Kidney epithelial cell (primary cell): ENCODE data around the gene DUSP28. TPM values are rescaled to one million over a fixed set of nuclear protein-coding genes. Genes with fewer than 3 reads are reported as not detected.
"Not testable (repeated sequence)": the region's sequence is repeated elsewhere in the genome, so short reads cannot be mapped to it uniquely, and the experiment has no call there.

Experiments
- DNase-seq: peaks from one replicate; pipeline ENCODE4 v3.0.0-alpha.2; 2010; ENCODE audit warnings: low read depth
- H3K27me3 ChIP-seq: 2 replicates; pipeline ENCODE4 v1.6.0; 2011; ENCODE audit warnings: low read length; ENCODE audit not compliant: control insufficient read depth, insufficient read depth
- H3K36me3 ChIP-seq: 2 replicates; pipeline ENCODE4 v1.5.1; 2011; ENCODE audit warnings: low read length; ENCODE audit not compliant: control insufficient read depth, insufficient read depth
- H3K4me3 ChIP-seq: 2 replicates; pipeline ENCODE4 v1.5.1; 2011; ENCODE audit warnings: low read depth, mild to moderate bottlenecking, control low read depth, low read length
- total RNA-seq: library from RNA; depleted of rRNA; stranded (reverse); fragments of >200 nt; gene quantifications from 2 replicates; pipeline ENCODE4 v1.2.3, GENCODE V29; 2015
- TF ChIP-seq, protein P1 (sequence below): IDR thresholded peaks from 2 replicates; pipeline ENCODE4 v1.5.1; 2011; ENCODE audit warnings: mild to moderate bottlenecking, moderate library complexity, low read length, control low read depth, inconsistent platforms; ENCODE audit not compliant: insufficient read depth, poor library complexity, severe bottlenecking

DUSP28 gene
- total RNA-seq, 1 donor from 2014 or later, result 7.6 TPM

DNA sequence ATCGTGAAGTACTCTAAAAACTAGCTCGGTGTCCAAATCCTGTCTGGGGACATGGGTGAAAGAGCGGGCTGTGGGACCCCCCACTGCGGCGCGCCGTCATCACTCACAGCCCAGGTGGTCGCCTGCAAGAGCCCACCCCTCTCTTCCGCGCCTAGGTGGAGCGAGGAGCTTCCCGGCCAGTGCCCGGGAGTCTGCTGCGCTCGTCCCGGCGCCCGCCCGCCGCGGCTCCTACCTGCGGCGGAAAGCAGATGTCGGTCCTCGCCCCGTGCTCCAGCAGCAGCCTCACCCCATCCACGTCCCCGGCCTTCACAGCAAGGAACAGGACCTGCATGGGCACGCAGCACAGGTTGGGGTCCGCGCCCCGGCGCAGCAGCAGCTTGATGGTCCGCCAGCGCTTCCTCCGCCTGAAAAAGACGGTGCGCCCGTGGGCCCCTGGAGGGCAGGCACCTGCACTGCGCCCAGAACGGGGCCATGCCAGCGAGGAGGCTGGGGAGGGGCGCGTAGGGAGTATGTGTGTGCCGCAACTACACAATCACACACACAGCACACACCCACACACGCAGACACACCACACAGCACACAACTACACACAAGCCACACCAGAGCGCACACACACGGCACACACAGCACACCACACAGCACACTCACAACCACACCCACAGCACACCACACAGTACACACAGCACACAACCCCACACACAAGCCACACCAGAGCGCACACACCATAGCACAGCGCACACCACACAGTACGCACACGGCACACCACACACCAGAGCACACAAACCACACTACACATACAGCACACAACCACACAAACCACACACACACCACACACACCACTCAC lies 39.8 kb upstream of the DUSP28 start:
- no peak for DNase-seq
- H3K27me3 ChIP-seq, result peaks cover 20% of the 10 kb centered on the region
- TF ChIP-seq, protein P1, sequence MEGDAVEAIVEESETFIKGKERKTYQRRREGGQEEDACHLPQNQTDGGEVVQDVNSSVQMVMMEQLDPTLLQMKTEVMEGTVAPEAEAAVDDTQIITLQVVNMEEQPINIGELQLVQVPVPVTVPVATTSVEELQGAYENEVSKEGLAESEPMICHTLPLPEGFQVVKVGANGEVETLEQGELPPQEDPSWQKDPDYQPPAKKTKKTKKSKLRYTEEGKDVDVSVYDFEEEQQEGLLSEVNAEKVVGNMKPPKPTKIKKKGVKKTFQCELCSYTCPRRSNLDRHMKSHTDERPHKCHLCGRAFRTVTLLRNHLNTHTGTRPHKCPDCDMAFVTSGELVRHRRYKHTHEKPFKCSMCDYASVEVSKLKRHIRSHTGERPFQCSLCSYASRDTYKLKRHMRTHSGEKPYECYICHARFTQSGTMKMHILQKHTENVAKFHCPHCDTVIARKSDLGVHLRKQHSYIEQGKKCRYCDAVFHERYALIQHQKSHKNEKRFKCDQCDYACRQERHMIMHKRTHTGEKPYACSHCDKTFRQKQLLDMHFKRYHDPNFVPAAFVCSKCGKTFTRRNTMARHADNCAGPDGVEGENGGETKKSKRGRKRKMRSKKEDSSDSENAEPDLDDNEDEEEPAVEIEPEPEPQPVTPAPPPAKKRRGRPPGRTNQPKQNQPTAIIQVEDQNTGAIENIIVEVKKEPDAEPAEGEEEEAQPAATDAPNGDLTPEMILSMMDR, result peak; percentile 17
- no peaks in the 10 kb centered on the region for H3K36me3 ChIP-seq
- peak overlapping the region; percentile 17 for H3K4me3 ChIP-seq

DNA sequence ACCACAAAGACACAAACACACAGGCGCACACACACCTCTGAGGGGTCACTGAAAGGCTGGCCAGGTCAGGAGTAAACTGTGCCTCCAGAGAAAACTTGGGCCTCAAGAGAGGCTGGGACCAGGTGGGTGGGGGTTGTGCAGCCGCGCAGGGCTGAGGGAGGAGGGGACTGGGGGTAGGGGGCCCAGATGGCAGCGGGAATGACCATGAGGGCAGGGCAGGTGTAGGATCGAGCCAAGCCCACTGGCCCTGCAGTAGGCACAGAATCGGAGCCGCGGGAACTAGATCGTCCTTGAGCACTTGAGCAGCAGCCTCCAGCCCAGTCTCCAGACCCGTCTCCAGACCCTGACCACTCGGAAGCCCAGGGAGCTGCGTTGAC lies 39.2 kb upstream of the DUSP28 start:
- no peak for DNase-seq
- Histone ChIP-seq H3K36me3 (peaks cover 2% of the 10 kb centered on the region), H3K27me3 (peaks cover 20% of the 10 kb centered on the region), H3K4me3 (no peak overlapping the region)
- TF ChIP-seq, protein P1, result no peak

DNA sequence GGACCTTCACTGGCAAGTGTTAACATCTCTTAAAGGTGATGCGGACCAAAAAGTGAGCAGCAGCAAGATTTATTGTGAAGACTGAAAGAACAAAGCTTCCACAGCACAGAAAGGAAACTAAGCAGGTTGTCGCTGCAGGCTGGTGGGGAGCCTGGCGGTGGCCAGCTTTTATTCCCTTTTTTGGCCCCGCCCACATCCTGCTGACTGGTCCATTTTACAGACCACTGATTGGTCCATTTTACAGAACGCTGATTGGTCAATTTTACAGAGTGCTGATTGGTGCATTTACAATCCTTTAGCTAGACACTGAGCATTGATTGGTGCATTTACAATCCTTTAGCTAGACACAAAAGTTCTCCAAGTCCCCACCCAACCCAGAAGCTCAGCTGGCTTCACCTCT lies 38.3 kb upstream of the DUSP28 start:
- not testable (repeated sequence) for DNase-seq, H3K36me3 ChIP-seq, H3K4me3 ChIP-seq
- peaks cover 20% of the 10 kb centered on the region for H3K27me3 ChIP-seq

DNA sequence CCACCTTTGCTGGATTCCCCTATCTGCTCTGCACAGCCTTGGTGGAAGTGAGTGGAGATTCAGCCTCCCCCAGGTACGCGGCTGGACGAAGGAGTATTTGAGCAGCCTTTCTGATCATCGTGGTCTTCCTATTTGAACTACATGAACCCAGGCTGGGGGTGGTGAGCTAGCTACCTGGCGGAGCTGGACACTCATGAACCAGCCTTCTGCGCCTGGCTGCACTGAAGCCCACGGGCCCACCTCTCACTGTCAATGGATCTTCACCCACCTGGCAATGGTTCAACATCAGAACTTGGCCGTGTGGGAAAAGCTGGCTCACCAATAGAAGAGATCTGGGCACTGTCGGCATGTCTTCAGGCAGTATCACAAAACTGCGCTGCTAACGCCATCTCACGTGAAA lies 37.8 kb upstream of the DUSP28 start:
- peaks cover 20% of the 10 kb centered on the region for H3K27me3 ChIP-seq
- H3K4me3 ChIP-seq, result no peak overlapping the region
- no peak for DNase-seq
- peaks cover 2% of the 10 kb centered on the region for H3K36me3 ChIP-seq
- TF ChIP-seq, protein P1, result no peak

DNA sequence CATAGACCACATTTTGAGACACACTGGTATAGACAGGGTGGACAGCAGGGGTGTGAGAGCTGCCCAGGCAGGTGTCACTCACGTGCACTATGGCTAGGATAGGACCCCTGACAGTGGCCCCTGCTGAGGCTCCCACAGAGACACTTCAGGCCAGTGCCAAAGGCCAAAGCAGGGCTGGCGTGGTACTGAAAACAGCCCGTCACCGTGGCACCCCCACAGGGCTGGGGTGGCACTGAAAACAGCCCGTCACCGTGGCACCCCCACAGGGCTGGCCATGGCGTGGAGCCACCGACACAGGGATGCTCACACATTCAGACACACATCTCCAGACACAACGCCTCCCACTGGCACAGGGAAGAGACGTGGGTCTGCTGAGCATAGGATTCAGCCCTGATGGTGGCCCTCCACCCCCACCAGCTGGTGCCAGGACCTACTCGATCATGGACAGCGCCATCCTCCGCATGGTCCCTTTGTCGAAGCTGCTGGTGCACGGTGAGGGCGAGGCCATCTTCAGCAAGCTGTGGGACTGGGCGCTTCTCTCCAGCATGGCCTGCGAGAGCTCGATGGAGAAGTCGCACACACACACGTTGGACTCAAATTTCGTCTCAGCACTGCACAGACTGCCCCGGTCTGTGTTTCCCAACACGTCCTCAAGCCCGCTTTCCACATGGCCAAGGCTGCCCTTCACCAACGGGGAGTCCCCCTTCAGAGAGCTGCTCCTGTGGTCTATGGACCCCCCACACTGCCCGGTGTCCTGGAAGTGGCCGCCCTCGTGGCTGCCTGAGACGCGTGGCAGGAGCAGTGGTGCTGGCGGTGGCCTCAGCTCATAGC lies 36.5 kb upstream of the DUSP28 start:
- Histone ChIP-seq H3K27me3 (peaks cover 20% of the 10 kb centered on the region), H3K4me3 (no peak overlapping the region), H3K36me3 (peaks cover 2% of the 10 kb centered on the region)
- no peak for DNase-seq
- TF ChIP-seq, protein P1, result no peak

DNA sequence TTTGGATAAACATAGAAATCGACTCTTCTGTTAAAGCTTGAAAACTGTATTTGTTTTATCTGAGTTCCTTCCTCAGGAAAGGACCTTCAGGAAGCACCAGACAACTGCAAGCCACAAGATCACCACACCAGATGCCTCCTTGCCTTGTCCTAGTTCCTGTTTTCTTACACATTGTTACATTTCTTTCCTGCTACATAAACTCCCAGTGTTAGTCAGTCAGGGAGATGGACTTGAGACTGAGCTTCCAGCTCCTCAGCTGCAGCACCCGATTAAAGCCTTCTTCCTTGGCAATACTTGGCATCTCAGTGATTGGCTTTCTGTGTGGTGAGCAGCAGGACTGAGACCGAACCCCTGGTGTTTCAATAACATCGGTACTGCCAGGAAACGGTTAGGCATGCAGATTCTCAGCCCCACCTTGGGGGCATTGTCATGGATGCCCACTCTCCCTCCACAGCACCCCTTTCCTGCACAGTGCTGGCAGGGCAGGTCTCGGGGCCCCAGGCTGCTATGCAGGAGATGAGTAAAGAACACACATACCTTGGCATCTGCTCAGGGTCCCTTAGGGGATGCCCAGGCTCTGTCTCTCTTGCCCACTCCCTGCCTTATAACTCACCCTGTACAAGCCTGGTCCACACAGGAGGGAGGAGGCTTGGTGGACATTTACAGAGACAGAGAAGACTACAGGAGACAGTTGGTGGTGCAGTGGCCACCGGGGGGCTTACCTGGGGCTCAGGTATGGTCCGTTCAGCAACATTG lies 35.0 kb upstream of the DUSP28 start:
- no peak overlapping the region for H3K4me3 ChIP-seq
- TF ChIP-seq, protein P1, result no peak
- H3K36me3 ChIP-seq, result peaks cover 2% of the 10 kb centered on the region
- DNase-seq, result no peak
- H3K27me3 ChIP-seq, result peaks cover 10% of the 10 kb centered on the region
